Measurements from ENCODE around the gene CLEC18A. TPM values are rescaled to one million over a fixed set of nuclear protein-coding genes. Genes with fewer than 3 reads are reported as not detected.
"Not testable (repeated sequence)": the region's sequence is repeated elsewhere in the genome, so short reads cannot be mapped to it uniquely, and the experiment has no call there.

The CLEC18A gene
- total RNA-seq (2.9 TPM), polyA plus RNA-seq (under 1 TPM in 1 of 4 donors, not detected in 3; 0.14 TPM)

DNA sequence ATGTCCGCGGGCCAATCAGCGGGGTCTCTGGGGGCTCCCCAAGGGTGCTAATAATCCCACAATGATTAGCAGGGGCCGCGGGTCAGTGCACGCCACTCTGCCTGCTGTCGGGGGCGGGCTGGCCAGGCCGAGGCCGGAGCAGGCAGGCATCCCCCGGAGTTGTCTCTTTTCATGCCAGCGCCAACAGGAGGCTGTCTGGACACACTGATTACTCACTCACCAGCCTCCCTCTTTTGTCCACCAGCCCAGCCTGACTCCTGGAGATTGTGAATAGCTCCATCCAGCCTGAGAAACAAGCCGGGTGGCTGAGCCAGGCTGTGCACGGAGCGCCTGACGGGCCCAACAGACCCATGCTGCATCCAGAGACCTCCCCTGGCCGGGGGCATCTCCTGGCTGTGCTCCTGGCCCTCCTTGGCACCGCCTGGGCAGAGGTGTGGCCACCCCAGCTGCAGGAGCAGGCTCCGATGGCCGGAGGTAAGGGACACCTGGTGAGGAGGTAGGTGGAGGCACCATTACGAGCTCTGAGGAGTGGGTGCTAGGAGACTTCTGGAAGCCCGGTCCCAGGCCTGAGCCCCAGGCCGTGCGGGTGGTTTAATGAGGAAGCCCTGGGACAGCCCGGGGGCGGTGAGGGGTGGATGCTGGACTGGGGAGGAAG is at the start of gene CLEC18A:
Gene CLEC18A, plus strand, starts transcription at position 318 of the 655 bp plus-strand sequence. Its CDS starts 33 bp downstream, at position 351.
- not testable (repeated sequence) for H3K27me3 Mint-ChIP-seq; H3K4me1 ChIP-seq (ENCODE audit: control insufficient read depth, insufficient read depth, low read length, poor library complexity, severe bottlenecking); DNase-seq; H3K4me3 ChIP-seq (ENCODE audit: low read depth, low read length); ATAC-seq (ENCODE audit: low read depth in 2 of 2); H3K9me3 ChIP-seq (ENCODE audit: control insufficient read depth in 2 of 2, low read length in 2 of 2); H3K27ac Mint-ChIP-seq; H3K36me3 Mint-ChIP-seq; H3K4me1 Mint-ChIP-seq; H3K27me3 ChIP-seq (ENCODE audit: control insufficient read depth, insufficient read depth, low read length); H3K9me3 Mint-ChIP-seq; H3K4me3 Mint-ChIP-seq; H3K36me3 ChIP-seq (ENCODE audit: control insufficient read depth, insufficient read depth, low read length); H3K27ac ChIP-seq (ENCODE audit: insufficient read depth, low read length, poor library complexity, severe bottlenecking)

DNA sequence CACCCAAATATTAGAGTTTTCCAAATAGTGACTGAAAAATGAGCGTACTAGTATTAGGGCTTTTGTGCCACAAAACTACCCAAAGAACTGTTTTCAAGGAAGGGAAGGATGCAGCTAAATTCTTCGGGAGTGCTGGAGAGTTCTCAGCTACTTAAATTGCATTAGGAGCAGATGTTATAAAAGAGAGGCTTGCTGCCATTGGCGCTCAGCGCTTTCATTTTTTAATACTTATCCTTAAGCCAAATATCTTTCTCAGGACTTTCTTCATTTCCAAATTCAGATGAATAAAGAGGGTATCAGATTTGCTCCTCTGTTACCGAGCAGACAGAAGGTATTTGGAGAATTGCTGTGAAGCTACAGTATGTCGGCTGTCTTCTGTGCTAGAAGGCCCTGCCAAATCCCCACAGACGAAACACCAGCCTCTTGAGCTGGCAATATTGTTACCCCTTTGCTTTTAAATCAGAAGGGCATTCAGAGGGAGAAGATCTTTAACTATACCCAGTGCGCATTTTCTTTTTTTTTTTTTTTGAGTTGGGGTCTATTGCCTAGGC is 47.2 kb upstream of the CLEC18A start:
- no peaks in the 10 kb centered on the region for H3K27me3 Mint-ChIP-seq
- H3K36me3 Mint-ChIP-seq, result peaks cover 36% of the 10 kb centered on the region
- Histone ChIP-seq H3K27me3 (ENCODE audit: control insufficient read depth, insufficient read depth, low read length) (no peaks in the 10 kb centered on the region), H3K27ac (ENCODE audit: insufficient read depth, low read length, poor library complexity, severe bottlenecking) (no peak overlapping the region), H3K36me3 (ENCODE audit: control insufficient read depth, insufficient read depth, low read length) (peaks cover 27% of the 10 kb centered on the region), H3K9me3 (ENCODE audit: control insufficient read depth in 2 of 2, low read length in 2 of 2) (no peaks in the 10 kb centered on the region), H3K4me1 (ENCODE audit: control insufficient read depth, insufficient read depth, low read length, poor library complexity, severe bottlenecking) (no peaks in the 10 kb centered on the region), H3K4me3 (ENCODE audit: low read depth, low read length) (no peak overlapping the region)
- H3K4me3 Mint-ChIP-seq, result no peak overlapping the region
- no peak for DNase-seq
- no peak for ATAC-seq (ENCODE audit: low read depth in 2 of 2)
- no peaks in the 10 kb centered on the region for H3K9me3 Mint-ChIP-seq
- no peak overlapping the region for H3K27ac Mint-ChIP-seq
- peaks cover 0 to 5% (median 4%) of the 10 kb centered on the region in 4 donors for H3K4me1 Mint-ChIP-seq

DNA sequence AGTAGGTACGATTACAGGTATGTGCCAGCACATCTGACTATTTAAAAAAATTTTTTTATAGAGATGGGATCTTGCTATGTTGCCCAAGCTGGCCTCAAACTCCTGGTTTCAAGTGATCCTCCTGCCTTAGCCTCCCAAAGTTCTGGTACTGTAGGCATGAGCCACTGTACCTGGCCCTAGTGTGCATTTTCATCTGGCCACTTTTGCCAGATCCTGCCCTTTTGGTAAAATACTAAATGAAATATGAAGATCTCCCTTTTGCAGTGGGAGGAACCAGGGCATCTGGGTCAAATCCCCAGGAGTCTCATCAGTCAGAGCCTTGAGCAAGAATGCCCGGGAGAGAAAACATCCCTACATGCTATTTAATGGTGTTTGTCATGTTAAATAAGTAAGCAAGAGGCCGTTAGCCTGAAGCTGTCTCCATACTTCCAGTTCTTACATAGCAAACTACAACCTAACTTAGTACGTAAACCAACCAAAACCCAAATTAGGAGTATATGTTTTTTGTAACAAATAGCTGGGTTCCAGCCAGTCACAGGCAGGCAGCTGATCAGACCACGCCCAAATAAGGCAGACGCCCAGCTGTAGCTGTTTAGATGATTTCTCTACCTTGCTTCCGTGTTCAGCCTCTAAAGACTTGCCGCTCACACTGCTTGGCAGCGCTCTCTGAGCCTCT is 46.5 kb upstream of the CLEC18A start:
- no peaks in the 10 kb centered on the region for H3K27me3 ChIP-seq (ENCODE audit: control insufficient read depth, insufficient read depth, low read length)
- H3K36me3 Mint-ChIP-seq, result peaks cover 38% of the 10 kb centered on the region

DNA sequence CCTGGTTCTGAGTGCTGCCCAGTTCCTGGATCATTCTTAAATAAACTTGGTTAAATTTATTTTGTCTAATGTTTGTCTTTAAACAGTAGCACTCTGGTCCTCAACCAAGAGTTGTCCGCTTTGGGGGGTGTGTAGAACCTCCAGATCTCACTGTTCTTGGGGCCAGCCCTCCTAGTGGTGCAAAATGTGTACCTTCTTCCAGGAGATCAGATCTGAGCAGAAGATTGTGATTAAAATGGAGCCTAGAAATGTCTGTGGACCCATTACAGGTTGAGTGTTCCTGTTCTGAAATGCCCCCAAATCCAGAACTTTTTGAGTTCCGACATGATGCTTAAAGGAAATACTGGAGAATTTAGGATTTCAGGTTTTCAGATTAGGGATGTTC is 46.0 kb upstream of the CLEC18A start:
- Histone ChIP-seq H3K36me3 (ENCODE audit: control insufficient read depth, insufficient read depth, low read length) (peaks cover 38% of the 10 kb centered on the region), H3K4me1 (ENCODE audit: control insufficient read depth, insufficient read depth, low read length, poor library complexity, severe bottlenecking) (no peaks in the 10 kb centered on the region), H3K4me3 (ENCODE audit: low read depth, low read length) (no peak overlapping the region), H3K27ac (ENCODE audit: insufficient read depth, low read length, poor library complexity, severe bottlenecking) (no peak overlapping the region), H3K9me3 (ENCODE audit: control insufficient read depth in 2 of 2, low read length in 2 of 2) (no peaks in the 10 kb centered on the region), H3K27me3 (ENCODE audit: control insufficient read depth, insufficient read depth, low read length) (no peaks in the 10 kb centered on the region)
- no peaks in the 10 kb centered on the region for H3K27me3 Mint-ChIP-seq
- H3K4me1 Mint-ChIP-seq, result peaks cover 0 to 5% (median 4%) of the 10 kb centered on the region in 4 donors
- DNase-seq, result no peak
- no peak for ATAC-seq (ENCODE audit: low read depth in 2 of 2)
- H3K36me3 Mint-ChIP-seq, result peaks cover 38% of the 10 kb centered on the region
- H3K4me3 Mint-ChIP-seq, result no peak overlapping the region
- no peak overlapping the region for H3K27ac Mint-ChIP-seq
- no peaks in the 10 kb centered on the region for H3K9me3 Mint-ChIP-seq

More for the DNA sequence above, 46.5 kb upstream of the CLEC18A start:
- H3K4me3 ChIP-seq (ENCODE audit: low read depth, low read length), result no peak overlapping the region
- Mint-ChIP-seq H3K4me1 (peaks cover 0 to 5% (median 4%) of the 10 kb centered on the region in 4 donors), H3K27me3 (no peaks in the 10 kb centered on the region), H3K9me3 (no peaks in the 10 kb centered on the region), H3K4me3 (no peak overlapping the region), H3K27ac (no peak overlapping the region)
- H3K27ac ChIP-seq (ENCODE audit: insufficient read depth, low read length, poor library complexity, severe bottlenecking), result no peak overlapping the region
- no peak for ATAC-seq (ENCODE audit: low read depth in 2 of 2)
- no peak for DNase-seq
- no peaks in the 10 kb centered on the region for H3K9me3 ChIP-seq (ENCODE audit: control insufficient read depth in 2 of 2, low read length in 2 of 2)
- peaks cover 34% of the 10 kb centered on the region for H3K36me3 ChIP-seq (ENCODE audit: control insufficient read depth, insufficient read depth, low read length)
- no peaks in the 10 kb centered on the region for H3K4me1 ChIP-seq (ENCODE audit: control insufficient read depth, insufficient read depth, low read length, poor library complexity, severe bottlenecking)

DNA sequence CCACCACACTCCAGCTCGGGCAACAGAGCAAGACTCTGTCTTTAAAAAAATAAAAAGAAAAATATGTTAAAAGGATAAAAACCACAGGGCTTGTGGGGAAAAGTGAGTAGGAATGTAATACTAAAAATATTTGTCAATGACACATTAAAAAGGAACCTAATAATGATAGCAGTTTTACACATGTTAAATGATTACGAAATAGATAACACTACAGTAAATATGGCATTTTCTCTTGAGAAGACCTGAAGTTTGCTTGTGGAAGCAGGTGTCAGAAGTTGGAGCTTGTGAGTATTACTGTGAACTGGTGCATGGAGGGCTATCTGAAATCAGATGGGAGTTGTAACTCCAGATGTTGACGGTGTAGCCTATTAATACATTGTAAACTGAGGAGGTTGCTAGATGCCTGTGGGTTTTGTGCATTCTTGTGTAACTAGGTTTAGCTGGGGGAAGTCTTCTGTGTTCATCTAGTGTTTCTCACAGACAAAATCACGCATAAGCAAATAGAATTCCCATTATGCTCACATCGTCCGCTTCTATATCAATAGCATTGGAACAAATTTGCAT is 44.2 kb upstream of the CLEC18A start:
- Mint-ChIP-seq H3K27ac (no peak overlapping the region), H3K9me3 (no peaks in the 10 kb centered on the region), H3K36me3 (peaks cover 35% of the 10 kb centered on the region), H3K27me3 (no peaks in the 10 kb centered on the region), H3K4me3 (no peak overlapping the region), H3K4me1 (peaks cover 0 to 5% (median 3%) of the 10 kb centered on the region in 4 donors)
- Histone ChIP-seq H3K4me3 (ENCODE audit: low read depth, low read length) (no peak overlapping the region), H3K27ac (ENCODE audit: insufficient read depth, low read length, poor library complexity, severe bottlenecking) (no peak overlapping the region), H3K4me1 (ENCODE audit: control insufficient read depth, insufficient read depth, low read length, poor library complexity, severe bottlenecking) (no peaks in the 10 kb centered on the region), H3K9me3 (ENCODE audit: control insufficient read depth in 2 of 2, low read length in 2 of 2) (no peaks in the 10 kb centered on the region), H3K36me3 (ENCODE audit: control insufficient read depth, insufficient read depth, low read length) (peaks cover 49% of the 10 kb centered on the region), H3K27me3 (ENCODE audit: control insufficient read depth, insufficient read depth, low read length) (no peaks in the 10 kb centered on the region)
- ATAC-seq (ENCODE audit: low read depth in 2 of 2), result no peak
- DNase-seq, result no peak

DNA sequence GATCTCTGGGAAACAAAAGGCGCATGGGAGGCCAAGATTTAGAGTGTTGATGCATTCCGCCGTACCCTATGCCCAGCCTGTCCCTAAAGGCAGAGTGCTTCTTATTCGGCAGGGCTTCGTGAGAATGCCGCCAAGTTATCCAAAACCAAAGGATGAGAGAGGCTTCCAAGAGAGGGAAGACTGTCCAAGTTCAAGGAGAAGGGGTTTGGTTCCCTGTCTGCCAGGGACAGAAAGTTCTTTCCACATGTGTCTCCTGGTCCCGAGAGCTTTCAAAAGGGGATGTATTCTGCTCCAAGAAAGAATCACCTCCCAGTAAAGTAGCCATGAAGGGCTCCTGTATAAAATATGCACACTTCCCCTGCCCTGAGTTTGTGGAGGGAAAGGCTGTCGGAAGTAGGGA is 42.1 kb upstream of the CLEC18A start:
- Mint-ChIP-seq H3K4me3 (no peak overlapping the region), H3K9me3 (no peaks in the 10 kb centered on the region), H3K36me3 (peaks cover 29% of the 10 kb centered on the region), H3K27me3 (no peaks in the 10 kb centered on the region), H3K4me1 (no peaks in the 10 kb centered on the region), H3K27ac (no peak overlapping the region)
- H3K4me1 ChIP-seq (ENCODE audit: control insufficient read depth, insufficient read depth, low read length, poor library complexity, severe bottlenecking), result no peaks in the 10 kb centered on the region
- DNase-seq (no peak), ATAC-seq (ENCODE audit: low read depth in 2 of 2) (no peak)
- no peak overlapping the region for H3K4me3 ChIP-seq (ENCODE audit: low read depth, low read length)
- no peak overlapping the region for H3K27ac ChIP-seq (ENCODE audit: insufficient read depth, low read length, poor library complexity, severe bottlenecking)
- H3K36me3 ChIP-seq (ENCODE audit: control insufficient read depth, insufficient read depth, low read length), result peaks cover 47% of the 10 kb centered on the region
- no peaks in the 10 kb centered on the region for H3K9me3 ChIP-seq (ENCODE audit: control insufficient read depth in 2 of 2, low read length in 2 of 2)
- H3K27me3 ChIP-seq (ENCODE audit: control insufficient read depth, insufficient read depth, low read length), result no peaks in the 10 kb centered on the region

DNA sequence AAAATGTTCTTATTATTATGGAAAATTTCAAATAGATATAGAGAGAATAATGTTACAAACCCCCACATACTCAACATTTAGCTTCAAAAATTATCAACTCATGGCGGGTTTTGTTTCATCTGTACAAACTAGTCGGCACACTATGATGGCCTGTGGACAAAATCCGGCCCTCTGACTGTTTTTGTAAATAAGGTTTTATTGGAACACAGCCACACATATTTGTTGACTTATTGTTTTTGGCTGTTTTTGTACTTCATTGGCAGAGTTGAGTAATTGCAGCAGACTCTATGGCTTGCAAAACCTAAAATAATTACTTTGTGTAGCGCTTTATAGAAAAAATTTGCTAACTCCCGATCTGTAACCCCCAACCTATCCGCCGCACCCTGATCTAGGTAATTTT is 41.4 kb upstream of the CLEC18A start:
- no peaks in the 10 kb centered on the region for H3K9me3 Mint-ChIP-seq
- ATAC-seq (ENCODE audit: low read depth in 2 of 2) (no peak), DNase-seq (no peak)
- Histone ChIP-seq H3K27me3 (ENCODE audit: control insufficient read depth, insufficient read depth, low read length) (no peaks in the 10 kb centered on the region), H3K27ac (ENCODE audit: insufficient read depth, low read length, poor library complexity, severe bottlenecking) (no peak overlapping the region), H3K4me3 (ENCODE audit: low read depth, low read length) (no peak overlapping the region), H3K9me3 (ENCODE audit: control insufficient read depth in 2 of 2, low read length in 2 of 2) (no peaks in the 10 kb centered on the region), H3K36me3 (ENCODE audit: control insufficient read depth, insufficient read depth, low read length) (peaks cover 47% of the 10 kb centered on the region), H3K4me1 (ENCODE audit: control insufficient read depth, insufficient read depth, low read length, poor library complexity, severe bottlenecking) (no peaks in the 10 kb centered on the region)
- H3K27ac Mint-ChIP-seq, result no peak overlapping the region
- H3K36me3 Mint-ChIP-seq, result peaks cover 27% of the 10 kb centered on the region
- H3K4me3 Mint-ChIP-seq, result no peak overlapping the region
- H3K27me3 Mint-ChIP-seq, result no peaks in the 10 kb centered on the region
- no peaks in the 10 kb centered on the region for H3K4me1 Mint-ChIP-seq
